Right atrium auricular region (tissue), 2 donors: ENCODE results near the gene NUDT7. TPM values are rescaled to one million over a fixed set of nuclear protein-coding genes. Genes with fewer than 3 reads are reported as not detected.
A peak's percentile ranks its signal among the peaks of the same experiment; 100 is the strongest.

Experiments used
- DNase-seq: peaks from one replicate; pipeline ENCODE4 v3.0.0-alpha.2; 2019; ENCODE audit warnings: low spot score
- H3K27ac ChIP-seq, 2 donors: fragments of 200-600 bp; sonication (generic); 1 replicate in 1 of 2; 2 replicates in 1 of 2; pipeline ENCODE4 v1.5.1; 2016 to 2019
- H3K27me3 ChIP-seq, 2 donors: fragments of 200-600 bp; sonication (generic); one replicate each; pipeline versions ENCODE4 v1.5.1 to v1.6.0; 2017 to 2019
- H3K36me3 ChIP-seq: fragments of 200-600 bp; sonication (generic); one replicate; pipeline ENCODE4 v1.5.1; 2016
- H3K4me1 ChIP-seq, 2 donors: fragments of 200-600 bp; sonication (generic); one replicate each; pipeline versions ENCODE4 v1.5.1 to v1.6.0; 2017 to 2019
- H3K4me3 ChIP-seq, 2 donors: fragments of 200-600 bp; sonication (generic); 1 replicate in 1 of 2; 2 replicates in 1 of 2; pipeline ENCODE4 v1.5.1; 2017 to 2019; ENCODE audit warnings: mild to moderate bottlenecking in 1 of 2, moderate library complexity in 1 of 2
- H3K9me3 ChIP-seq, 2 donors: fragments of 200-600 bp; sonication (generic); one replicate each; pipeline ENCODE4 v1.5.1; 2019
- total RNA-seq, 2 donors: library from RNA; depleted of rRNA; stranded (reverse); fragments of >200 nt; gene quantifications; one replicate each; pipeline ENCODE4 v1.1.0, GENCODE V29; 2016
- TF ChIP-seq, protein P1 (sequence below), 2 donors: fragments of 200-600 bp; sonication (generic); IDR thresholded peaks; one replicate each; pipeline ENCODE4 v1.5.1; 2019; ENCODE audit warnings: antibody characterized with exemption in 2 of 2

The NUDT7 gene
- total RNA-seq, 2 donors from 2014 or later: 15.0 to 35.0 TPM

DNA sequence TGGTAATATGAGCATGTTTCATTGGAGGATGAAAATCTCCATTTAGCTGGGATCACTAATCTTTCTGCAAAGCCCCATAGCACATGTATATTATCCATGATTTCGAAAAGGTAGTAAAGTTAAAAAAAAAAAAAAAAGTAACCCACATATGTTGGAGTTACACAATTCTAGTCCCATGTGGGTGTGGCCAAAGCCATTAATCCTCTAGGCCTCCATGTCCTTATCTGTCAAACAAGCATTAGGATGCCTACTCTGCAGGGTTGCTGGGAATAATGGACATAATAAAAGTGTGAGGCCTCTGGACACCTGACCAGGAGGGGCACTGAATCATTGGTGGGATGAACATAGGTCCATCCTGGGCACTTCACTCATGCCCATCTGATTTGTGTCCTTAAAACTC lies 36.9 kb downstream of the NUDT7 start:
- TF ChIP-seq, protein P1, sequence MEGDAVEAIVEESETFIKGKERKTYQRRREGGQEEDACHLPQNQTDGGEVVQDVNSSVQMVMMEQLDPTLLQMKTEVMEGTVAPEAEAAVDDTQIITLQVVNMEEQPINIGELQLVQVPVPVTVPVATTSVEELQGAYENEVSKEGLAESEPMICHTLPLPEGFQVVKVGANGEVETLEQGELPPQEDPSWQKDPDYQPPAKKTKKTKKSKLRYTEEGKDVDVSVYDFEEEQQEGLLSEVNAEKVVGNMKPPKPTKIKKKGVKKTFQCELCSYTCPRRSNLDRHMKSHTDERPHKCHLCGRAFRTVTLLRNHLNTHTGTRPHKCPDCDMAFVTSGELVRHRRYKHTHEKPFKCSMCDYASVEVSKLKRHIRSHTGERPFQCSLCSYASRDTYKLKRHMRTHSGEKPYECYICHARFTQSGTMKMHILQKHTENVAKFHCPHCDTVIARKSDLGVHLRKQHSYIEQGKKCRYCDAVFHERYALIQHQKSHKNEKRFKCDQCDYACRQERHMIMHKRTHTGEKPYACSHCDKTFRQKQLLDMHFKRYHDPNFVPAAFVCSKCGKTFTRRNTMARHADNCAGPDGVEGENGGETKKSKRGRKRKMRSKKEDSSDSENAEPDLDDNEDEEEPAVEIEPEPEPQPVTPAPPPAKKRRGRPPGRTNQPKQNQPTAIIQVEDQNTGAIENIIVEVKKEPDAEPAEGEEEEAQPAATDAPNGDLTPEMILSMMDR (IDR thresholded peaks at IDR 0.05): no peak
- H3K9me3 ChIP-seq: no peaks in the 10 kb centered on the region
- H3K27ac ChIP-seq: no peak overlapping the region
- H3K4me3 ChIP-seq: no peak overlapping the region
- H3K36me3 ChIP-seq: no peaks in the 10 kb centered on the region
- H3K4me1 ChIP-seq: peaks cover 0 to 4% of the 10 kb centered on the region in 2 donors
- no peak for DNase-seq
- no peaks in the 10 kb centered on the region for H3K27me3 ChIP-seq

DNA sequence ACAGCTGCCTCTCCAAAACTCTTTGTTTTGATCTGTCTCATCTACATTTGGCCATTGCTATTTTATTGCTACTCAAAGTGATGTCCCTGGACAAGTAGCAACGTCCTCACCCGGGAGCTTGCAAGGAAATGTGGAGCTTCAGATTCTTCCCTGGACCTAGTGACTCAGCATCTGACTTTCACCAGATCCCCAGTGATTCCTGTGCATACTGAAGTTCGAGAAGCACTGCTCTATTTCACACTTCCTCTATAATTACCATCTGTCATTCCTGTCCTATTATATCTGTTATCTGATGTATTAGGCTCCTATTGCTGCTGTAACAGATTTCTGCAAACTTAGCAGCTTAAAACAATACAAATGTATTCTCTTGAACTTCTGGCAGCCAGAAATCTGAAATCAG lies 37.5 kb downstream of the NUDT7 start:
- TF ChIP-seq, protein P1 (IDR thresholded peaks at IDR 0.05): no peak
- Histone ChIP-seq H3K27ac (no peak overlapping the region), H3K9me3 (no peaks in the 10 kb centered on the region), H3K4me3 (no peak overlapping the region), H3K36me3 (no peaks in the 10 kb centered on the region), H3K4me1 (peaks cover 0 to 4% of the 10 kb centered on the region in 2 donors), H3K27me3 (no peaks in the 10 kb centered on the region)
- no peak for DNase-seq

DNA sequence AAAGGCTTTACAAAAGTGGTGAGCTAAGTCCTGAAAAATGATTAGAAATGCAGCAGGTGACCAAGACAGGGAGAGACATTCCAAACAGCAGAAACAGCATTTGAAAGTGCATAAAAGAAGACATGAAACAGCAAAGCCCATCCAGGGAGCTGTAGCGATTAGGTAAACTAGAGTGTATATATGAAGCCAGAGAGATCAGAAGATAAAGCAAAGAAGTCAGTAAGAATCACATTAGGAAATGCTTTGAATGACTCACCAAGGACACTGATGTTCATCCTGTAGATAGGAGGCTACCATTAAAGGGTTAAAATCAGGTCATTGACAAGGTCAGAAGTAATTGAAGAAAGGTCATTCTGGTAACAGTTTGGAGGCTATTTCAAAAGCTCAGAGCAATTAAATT lies 38.5 kb downstream of the NUDT7 start:
- TF ChIP-seq, protein P1 (IDR thresholded peaks at IDR 0.05): no peak
- Histone ChIP-seq H3K36me3 (no peaks in the 10 kb centered on the region), H3K4me1 (peaks cover 0 to 4% of the 10 kb centered on the region in 2 donors), H3K27me3 (no peaks in the 10 kb centered on the region), H3K9me3 (no peaks in the 10 kb centered on the region), H3K27ac (no peak overlapping the region), H3K4me3 (no peak overlapping the region)
- no peak for DNase-seq

DNA sequence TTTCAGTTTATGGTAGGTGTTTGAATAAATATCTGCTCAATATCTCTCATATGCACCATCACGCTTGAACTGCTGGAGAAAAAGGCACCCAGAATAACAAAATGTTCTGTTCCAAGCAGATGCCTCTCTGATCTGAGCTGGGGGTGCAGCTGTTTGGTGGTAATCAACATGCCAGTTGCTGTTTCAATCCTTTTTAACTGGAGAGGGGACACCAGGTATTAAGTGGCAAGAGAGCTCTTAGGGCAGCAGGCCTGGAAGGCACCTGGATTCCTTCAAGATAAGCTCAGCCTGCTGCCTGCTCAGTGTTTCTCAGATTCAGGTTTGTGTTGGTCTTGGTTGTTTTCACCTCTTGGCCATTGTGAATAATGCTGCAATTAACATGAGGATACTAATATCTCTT lies 38.9 kb downstream of the NUDT7 start:
- H3K27ac ChIP-seq: no peak overlapping the region
- H3K4me3 ChIP-seq: no peak overlapping the region
- no peaks in the 10 kb centered on the region for H3K9me3 ChIP-seq
- H3K36me3 ChIP-seq: no peaks in the 10 kb centered on the region
- H3K4me1 ChIP-seq: peaks cover 0 to 4% of the 10 kb centered on the region in 2 donors
- no peaks in the 10 kb centered on the region for H3K27me3 ChIP-seq
- TF ChIP-seq, protein P1 (IDR thresholded peaks at IDR 0.05): no peak
- no peak for DNase-seq

GRCh38 chr16:77762262-77762661 lies 39.9 kb downstream of the NUDT7 start:
- Histone ChIP-seq H3K36me3 (no peaks in the 10 kb centered on the region), H3K4me1 (peaks cover 0 to 4% of the 10 kb centered on the region in 2 donors), H3K4me3 (no peak overlapping the region), H3K9me3 (no peaks in the 10 kb centered on the region), H3K27me3 (no peaks in the 10 kb centered on the region), H3K27ac (no peak overlapping the region)
- TF ChIP-seq, protein P1 (IDR thresholded peaks at IDR 0.05): no peak
- DNase-seq: no peak

- no peak overlapping the region for H3K4me3 ChIP-seq
- H3K27ac ChIP-seq: peak overlapping the region; percentile 22 to 53
- no peaks in the 10 kb centered on the region for H3K27me3 ChIP-seq
- no peaks in the 10 kb centered on the region for H3K36me3 ChIP-seq
- no peaks in the 10 kb centered on the region for H3K9me3 ChIP-seq
- peaks cover 0 to 4% of the 10 kb centered on the region in 2 donors for H3K4me1 ChIP-seq
- TF ChIP-seq, protein P1 (IDR thresholded peaks at IDR 0.05): no peak
- DNase-seq: no peak
These were observed 41.7 kb downstream of the NUDT7 start for GRCh38 chr16:77763994-77764393.
